Measurements from ENCODE around the gene RIN1.

- TF ChIP-seq POLR2A (IDR thresholded peaks at IDR 0.05; ENCODE audit: low read depth, low read length) (no peak), POLR2AphosphoS5 (IDR thresholded peaks at IDR 0.05; ENCODE audit: low read depth, low read length) (no peak)
Observed at GRCh38 chr11:66365166-66365565, 28.9 kb upstream of the RIN1 start.
